Stimulated activated CD8-positive, alpha-beta memory T cell treated with anti-CD3 and anti-CD28 coated beads, Interleukin-4, amount 100 ng/mL, for 48 hours (primary cell): ENCODE measurements around the gene TSPAN1.

Source experiments
- DNase-seq: peaks from one replicate; pipeline ENCODE4 v3.0.0-alpha.2; 2020

Gene TSPAN1

DNA sequence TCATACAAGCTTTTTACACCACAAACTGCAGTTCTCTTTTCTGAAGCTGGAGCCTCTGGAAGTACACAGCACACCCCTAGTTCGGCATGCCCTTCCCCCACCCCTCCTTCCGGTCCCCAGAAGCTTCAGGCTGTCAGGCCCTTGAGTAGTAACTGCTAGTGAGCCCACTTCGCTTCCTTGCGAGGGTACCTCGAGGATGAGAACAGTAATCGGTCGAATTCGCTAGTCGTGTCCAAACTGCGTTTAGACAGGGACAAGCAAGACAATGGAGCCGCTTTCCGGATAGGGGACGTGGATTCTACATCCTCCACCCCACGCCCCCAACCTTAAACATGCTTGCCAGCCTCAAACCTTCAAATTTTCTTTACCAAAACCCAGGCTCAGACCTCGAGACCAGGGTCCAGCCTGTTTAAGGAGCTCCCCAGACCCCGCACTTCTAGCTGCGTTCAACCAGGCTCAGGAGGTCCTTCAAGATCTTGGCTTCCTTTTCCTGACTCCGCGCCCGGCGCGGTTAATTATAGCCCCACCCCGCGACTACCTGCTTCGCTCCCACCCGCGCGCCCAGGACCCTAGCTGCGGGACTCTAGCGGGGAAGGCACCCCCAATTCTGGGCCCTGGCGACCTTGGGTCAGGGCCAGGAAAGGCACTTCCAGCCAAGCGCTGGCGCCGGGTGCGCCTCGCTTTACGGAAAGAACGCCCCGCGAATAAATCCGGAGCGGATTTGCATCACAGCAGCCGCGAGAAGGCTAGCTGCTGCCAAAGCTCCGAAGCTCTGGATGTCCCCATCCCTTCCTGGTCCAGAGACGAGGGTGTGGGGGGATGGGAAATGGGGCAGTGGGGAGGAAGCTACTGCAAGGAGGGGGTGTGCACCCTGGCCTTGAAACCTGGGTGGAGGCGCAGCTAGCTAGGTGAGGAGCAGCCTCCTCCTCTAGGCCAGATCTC lies 8.1 kb upstream of the TSPAN1 start:
- peak; percentile 61 for DNase-seq

DNA sequence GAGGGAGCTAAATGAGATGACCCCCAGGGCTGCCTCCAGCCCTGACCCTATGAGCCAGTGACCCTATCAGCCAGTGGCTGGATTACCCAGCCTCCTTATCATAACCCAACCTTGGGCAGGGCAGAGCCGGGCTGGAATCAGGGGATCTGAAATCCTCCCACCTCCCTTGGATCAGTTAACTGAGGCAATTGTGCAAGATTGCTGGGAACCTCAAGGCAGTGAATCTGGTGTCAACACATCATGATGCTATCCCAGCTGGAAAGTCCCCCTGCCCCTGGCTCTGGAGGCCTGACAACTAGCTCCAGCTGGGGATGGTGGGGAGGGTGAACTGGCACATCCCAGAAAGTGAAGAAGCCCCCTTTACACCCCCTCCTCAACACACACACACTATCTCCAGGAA lies 6.4 kb upstream of the TSPAN1 start:
- no peak for DNase-seq

DNA sequence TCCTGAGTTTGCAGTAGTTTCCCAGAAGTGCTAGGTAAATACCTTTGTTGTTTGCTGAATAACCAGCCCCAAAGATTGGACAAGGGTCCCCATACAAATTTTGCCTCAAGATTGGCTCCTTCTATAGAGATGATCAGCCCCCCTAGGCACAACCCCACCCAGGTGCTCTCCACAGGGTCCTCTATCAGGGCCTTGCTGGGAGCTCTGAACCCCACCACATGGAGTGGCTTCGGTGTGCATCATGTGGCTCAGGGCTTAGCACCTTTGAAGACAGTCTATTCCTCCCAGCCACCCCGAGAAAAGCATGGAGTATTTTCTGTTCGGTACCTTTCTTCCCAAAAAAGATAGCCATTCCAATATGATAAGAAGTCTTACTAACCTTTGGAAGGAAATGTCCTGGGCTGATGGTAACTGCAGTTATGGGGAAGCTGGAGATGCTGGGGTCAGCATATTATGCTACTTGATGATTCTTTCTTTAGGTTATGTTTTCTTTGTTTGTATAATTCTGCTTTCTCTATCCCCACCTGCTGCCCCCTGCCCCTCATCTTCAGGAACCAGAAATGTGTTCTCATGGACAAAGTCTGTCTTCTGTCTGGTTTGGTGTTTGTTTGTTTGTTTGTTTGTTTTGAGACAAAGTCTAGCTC lies 5.0 kb upstream of the TSPAN1 start:
- DNase-seq = no peak

DNA sequence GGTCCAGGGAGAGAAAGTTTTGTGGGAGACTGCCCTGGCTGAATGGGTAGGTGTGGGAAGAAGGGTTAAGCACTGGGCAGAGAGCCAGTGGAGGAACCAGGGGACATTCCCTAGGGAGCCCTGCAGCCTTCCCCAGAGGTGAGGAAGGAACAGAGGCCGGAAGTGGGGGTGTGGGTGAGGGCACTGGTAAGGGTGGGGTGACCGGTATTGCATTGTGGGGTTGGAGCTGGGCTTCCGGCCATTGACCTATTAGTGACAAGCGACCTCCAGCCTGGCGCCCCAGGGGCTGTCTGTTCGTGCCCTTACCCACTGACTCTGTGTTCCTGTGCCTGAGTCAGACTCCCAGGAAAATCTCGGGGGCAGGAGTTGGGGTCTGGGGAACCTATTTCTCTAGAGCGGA lies 3.5 kb upstream of the TSPAN1 start:
- no peak for DNase-seq

DNA sequence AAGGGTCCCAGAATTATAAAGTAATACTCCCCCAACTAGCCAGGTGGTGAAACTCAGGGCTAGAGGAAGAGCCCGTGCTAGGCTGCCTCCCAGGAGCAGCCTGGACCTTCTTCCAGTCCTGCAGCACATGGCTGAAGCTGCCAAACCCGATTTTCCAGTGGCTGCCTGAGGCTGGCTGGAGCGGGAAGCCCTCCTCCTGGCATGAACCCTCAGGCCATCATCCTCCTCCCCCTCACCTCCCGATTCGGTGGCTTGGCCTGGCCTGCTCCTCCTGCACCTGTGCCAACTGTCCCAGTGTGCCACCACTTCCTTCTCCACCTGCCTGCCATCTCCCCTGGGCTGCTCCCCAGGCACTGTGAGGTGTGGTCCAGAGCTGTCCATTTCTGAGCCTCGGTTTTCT lies 3.0 kb upstream of the TSPAN1 start:
- no peak for DNase-seq

DNA sequence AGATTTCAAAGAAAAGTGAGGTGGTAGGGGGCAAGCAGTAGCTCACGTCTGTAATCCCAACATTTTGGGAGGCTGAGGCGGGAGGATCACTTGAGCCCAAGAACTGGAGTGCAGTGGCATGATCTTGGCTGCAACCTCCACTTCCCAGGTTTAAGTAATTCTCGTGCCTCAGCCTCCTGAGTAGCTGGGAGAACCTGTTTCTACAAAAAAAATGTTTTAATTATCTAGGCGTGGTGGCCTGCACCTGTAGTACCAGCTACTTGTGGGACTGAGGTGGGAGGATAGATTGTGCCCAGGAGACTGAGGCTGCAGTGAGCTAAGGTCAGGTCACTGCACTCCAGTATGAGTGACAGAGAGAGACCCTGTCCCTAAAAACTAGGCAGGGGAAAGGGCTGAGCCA lies 2.6 kb upstream of the TSPAN1 start:
- DNase-seq = no peak

DNA sequence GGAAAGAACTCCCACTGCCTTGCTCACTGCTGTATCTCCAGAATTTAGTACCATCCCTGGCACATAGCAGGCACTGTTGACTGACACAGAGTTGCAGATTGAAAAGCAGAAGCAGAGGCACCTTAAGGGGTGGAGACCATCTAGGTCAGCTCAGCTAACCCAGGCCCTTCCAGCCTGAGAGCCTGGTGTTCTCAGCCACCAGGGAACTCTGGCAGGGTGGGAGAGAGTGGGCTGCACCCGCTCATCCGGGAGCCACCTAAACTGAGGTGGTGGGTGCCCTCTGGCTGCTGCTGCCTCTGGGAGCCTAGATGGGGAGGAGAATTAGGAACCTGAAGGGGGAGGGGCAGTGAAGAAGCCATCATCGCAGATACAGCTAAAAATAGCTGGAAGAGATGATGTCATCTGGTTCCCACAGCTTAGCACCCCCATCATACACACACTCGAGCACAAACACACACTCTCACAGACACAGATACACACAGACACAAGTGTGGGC lies 1.5 kb upstream of the TSPAN1 start:
- no peak for DNase-seq

DNA sequence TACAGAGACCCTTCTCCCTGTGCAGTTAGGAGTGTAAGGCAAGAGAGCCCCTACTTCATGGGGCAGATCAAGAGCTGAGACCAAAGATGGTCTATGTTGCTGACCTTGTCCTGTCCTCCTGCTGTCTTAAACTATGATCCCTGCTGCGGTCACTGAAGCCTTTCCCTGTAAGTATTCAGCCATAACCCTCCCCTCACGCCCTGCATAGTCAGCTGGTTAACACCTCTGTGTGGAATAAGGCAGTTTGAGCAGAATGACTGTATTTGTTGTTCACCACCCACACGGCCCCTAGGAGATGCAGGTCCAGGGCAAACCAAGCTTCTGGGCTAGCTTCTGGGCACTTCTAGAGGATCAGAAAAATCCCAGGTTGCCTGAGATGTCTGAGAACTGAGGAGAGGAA lies 356 bp downstream of the TSPAN1 start:
- no peak for DNase-seq

DNA sequence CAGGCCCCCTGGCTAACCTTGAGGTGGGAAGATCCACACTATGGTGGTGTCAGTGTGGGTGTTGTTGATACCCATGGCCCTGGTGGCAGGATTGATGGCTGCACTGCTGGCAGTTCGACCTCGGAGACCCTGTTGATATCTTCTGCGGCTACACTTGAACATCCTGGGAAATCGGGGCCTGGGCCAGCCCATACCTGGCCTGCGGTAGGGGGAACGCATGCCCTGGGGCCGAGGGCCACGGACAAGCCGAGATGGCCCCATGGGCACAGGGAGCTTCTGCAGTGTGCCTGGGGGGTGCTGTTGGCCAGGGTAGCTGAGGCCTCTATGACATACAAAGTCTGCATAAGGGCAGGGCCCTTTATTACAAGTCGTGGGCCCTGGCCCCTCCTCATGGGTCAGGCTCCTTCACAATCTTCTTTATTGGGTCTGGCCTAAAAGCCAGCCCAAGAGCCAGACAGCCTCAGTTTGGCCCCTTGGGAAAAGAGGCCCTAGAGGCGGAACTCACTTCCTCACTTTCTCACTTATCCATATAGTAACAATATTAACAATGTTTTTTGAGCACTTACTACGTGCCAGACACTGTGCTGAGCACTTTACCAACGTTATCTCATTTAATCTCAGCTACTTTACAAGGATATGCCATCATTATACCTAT lies 1.5 kb downstream of the TSPAN1 start, which contains the start of gene P3R3URF:
Gene P3R3URF (minus strand): TSS at position 278 of the 655 bp plus-strand sequence. CDS start 17 bp downstream, at position 261.
- DNase-seq = no peak

DNA sequence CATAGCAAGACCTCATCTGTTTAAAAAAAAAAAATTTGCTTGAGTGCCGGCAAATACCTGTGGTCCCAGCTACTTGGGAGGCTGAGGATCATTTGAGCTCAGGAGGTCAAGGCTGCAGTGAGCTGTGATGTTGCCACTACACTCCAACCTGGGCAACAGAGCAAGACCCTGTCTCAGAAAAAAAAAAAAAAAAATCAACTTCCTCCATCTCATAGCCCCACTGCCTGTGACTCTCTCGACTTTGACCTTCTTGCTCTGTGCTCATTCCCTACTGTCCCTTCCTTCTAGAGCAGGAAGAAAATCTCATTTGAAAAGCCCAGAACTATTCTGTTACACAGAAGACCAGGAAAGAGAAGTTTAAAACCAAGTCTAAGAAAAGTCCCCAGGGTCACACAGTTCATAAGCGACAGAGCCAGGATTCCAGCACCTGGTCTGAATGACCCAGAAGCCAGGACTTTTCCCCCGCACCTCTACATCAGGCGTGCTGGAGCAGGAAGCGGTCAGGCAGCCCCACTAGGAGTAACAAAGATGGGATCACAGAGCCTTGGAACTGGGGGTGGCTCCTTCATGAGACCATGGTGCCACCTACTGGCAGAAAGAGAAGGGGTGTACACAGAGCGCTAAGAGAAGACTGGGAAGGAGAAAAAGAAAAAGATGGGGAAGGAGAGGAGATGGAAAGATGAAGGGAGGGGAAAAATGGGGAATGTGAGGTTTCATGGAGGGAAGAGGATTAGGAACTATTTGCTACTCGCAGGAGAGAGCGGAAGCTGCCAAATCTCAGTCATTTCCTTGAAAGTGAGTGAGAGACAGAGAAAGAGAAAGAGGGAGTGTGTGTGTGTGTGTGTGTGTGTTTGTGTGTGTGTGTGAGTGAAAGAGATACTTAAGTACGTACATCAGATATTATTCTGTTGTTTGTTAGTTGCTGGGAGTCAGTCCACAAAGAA lies 4.5 kb downstream of the TSPAN1 start:
- peak; percentile 75 for DNase-seq

DNA sequence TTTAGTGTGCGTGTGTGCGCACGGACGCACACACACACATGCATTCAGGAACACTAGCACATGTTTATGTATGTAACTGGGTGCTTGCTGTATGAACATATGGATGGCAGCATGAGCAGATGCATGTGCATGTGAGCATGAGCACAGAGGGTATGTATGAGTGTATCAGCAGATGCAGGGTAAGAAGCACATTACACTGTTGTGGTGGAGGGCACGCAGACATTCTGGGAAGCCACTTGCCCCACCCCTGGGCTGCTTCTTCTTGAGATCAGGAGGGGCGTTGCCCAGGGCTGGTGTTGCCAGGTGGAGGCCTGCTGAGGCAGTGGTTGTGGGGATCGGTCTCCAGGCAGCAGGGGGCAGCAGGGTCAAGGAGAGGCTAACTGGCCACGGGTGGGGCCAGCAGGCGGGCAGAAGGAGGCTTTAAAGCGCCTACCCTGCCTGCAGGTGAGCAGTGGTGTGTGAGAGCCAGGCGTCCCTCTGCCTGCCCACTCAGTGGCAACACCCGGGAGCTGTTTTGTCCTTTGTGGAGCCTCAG lies 5.3 kb downstream of the TSPAN1 start:
- no peak for DNase-seq

DNA sequence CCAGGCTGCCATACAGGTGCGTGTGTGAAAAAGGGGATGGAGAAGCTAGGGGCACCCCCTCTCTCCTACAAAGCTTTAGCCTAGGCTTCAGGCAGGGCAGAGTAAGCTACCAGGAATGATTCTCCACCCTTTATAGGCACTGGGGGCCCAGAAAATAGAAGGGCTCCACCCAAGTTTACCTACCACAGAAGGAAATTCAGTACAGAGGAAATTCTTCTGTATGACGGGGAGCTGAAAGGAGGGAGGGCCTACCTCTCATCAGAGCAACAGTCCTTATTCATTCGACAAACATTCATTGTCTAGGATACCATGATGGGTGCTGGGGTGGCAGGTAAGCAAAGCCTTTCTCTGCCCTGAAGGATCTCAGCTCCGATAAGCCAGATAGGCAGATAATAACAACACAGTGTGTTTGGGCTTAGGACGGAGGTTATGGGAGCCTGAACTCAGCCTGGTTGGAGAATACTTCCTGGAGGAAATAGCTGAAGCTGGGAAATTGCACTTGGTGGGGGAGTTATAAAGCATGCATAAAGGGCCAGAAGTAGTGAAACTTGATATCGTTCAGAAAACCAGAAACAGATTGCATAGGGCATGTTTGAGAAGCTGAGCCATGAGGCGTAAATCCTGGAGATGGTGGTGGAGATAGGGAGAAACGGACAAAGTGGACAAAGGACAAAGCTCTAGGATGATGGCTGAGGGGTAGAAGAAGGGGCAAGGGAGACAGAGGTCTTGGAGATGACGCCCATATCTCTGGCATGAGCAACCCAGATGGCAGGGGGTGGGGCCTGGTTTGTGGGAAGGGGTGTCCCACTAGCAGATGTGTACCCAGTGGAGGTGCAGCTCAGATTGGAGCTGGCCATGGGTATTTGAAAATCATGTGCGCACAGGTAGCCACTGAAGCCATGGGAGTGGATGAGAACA lies 6.7 kb downstream of the TSPAN1 start:
- no peak for DNase-seq

DNA sequence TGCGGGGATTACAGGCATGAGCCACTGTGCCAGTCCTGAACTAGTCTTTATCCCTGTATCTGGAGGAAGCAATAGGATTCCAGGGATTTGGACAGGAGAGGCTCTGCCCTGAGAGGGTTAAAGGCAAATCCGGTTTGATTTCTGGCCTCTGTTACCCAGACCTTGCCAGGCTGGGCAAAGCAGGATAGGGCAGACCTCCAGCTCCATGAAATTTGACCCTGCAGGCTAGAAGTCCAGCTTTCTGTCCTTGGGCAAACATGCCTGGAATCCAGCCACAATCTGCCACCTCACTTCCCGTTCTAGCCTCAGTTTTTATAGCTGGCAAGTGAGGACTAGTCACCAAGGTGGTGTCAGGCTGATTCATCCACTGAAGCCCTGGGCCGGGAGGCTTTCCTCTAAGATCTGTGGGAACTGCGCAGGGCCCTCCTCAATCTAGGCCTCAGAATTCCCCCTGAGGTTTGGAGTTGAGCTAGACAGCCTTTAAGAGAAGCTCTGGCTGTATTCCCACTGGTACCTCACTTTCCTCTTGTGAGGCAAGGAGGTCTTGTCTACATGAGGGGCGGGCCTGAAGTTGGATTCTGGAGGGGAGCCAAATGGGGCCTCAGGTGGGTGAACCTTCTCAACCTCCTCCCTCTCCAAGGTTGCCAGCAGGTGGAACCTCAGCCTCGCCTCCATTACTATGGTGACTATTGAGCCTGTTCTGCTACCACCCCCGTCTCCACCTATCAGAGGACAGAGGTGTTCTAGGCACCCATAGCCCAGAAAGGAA lies 8.4 kb downstream of the TSPAN1 start:
- DNase-seq = no peak

DNA sequence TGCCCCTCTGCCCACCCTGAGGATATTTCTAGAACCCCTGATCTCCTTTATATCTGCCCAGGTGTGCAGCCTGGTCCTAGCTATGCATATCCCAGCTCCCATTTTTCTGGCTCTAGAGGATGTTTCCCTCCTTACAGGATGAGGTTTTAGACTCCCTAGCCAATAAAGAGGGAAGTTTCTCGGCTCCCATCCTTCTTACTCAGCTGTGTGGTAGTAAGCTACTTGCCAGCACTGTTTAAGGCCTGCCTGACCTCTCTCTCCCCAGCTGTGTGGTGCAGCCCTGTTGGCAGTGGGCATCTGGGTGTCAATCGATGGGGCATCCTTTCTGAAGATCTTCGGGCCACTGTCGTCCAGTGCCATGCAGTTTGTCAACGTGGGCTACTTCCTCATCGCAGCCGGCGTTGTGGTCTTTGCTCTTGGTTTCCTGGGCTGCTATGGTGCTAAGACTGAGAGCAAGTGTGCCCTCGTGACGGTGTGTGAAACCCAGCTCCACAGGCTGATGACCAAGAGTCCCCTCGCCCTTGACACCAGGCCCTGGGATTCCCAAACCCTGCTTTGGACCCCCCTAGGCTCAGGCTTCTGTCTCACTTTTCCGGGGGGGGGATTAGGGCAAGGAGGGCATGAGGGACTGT lies 9.2 kb downstream of the TSPAN1 start:
- DNase-seq = no peak

DNA sequence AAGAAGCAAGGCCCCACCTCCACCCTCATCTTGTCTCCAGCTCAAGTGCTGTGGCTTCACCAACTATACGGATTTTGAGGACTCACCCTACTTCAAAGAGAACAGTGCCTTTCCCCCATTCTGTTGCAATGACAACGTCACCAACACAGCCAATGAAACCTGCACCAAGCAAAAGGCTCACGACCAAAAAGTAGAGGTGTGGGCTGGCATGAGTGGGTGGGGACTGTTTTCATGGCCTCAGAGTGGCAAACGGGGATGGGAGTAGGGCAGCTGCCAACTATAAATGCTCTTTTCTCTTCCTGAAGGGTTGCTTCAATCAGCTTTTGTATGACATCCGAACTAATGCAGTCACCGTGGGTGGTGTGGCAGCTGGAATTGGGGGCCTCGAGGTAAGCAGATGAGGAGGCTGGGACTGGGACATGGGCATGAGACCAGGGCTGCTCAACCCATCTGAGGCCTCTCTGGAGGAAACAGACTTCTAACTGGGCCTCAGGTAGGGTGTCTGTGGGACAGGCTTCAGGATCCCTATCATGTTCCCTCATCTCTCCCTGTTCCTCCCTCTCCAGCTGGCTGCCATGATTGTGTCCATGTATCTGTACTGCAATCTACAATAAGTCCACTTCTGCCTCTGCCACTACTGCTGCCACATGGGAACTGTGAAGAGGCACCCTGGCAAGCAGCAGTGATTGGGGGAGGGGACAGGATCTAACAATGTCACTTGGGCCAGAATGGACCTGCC lies 10.2 kb downstream of the TSPAN1 start:
- peak; percentile 74 for DNase-seq

DNA sequence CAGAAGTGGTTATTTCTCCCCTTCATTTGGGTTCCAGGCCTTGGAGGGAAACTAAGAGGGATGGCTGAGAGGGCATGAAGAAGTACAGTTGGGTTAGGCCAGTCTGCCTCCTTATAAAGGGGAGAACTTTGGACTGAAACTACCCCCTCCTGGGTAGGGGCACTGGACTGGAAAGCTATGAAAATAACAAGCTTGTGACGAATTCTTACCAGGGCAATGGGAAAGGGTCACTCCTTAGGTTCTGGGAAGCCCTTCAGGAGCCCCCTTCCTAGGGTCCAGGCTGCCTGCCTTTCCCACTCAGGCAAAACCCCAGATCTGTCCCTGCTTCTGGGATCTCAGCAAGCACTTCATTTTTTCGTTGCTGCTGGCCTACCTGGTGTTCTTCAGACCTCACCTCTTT lies 11.2 kb downstream of the TSPAN1 start:
- no peak for DNase-seq

DNA sequence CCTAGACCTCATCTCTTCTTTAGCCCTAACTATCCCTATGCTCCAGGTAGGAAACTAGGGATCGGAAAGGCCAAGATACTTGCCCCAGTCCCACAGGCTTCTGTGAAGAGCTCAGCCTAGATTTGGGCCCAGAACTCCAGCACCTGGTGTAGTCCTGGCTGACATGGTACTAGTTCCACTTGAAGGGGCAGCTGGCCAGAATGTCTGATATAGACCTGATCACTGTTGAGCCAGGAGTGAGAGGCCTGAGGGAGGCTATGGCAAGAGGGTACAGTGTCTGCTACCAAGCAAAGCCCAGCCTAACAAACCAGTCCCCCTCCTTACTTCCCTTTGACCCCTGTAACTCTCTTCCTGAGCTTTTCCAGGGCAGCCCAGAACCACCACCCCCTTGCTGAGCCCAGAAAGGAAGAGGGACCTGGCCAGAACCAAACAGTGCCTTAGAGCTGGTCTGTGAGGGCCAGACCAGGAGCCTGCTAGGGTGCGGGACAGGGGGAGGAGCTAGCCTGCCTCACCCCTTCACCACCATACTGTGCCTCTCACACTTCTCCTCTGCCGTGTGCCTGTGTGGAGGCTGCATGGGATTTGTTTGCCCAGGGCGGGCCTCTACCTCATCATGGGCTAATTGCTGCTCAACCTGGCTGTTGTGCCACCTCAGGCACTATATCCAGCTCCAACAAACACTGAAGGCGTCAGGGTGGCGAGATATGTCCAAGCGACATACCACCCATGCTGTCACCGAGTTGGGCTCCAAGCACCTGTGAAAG lies 12.4 kb downstream of the TSPAN1 start:
- no peak for DNase-seq
